ENCODE measurements around the gene SGMS1.
"Not testable (repeated sequence)": the region's sequence is repeated elsewhere in the genome, so short reads cannot be mapped to it uniquely, and the experiment has no call there.

The SGMS1 gene

GRCh38 chr10:50540826-50541122 is 83.0 kb downstream of the SGMS1 start:
- peak overlapping the region; percentile 3 for H3K4me3 Mint-ChIP-seq
- H3K9me3 Mint-ChIP-seq = peaks cover 5% of the 10 kb centered on the region

GRCh38 chr10:50540069-50540825 is 83.5 kb downstream of the SGMS1 start:
- peaks cover 5% of the 10 kb centered on the region for H3K9me3 Mint-ChIP-seq
- H3K27me3 Mint-ChIP-seq (ENCODE audit: low read depth) = no peaks in the 10 kb centered on the region
- peak overlapping the region; percentile 63 for H3K27ac Mint-ChIP-seq
- peaks cover 9% of the 10 kb centered on the region for H3K36me3 Mint-ChIP-seq (ENCODE audit: low read depth)
- peak overlapping the region; percentile 3 for H3K4me3 Mint-ChIP-seq
- H3K4me1 Mint-ChIP-seq (ENCODE audit: low read depth) = peaks cover 57% of the 10 kb centered on the region

More at GRCh38 chr10:50540826-50541122, 83.0 kb downstream of the SGMS1 start:
- H3K27me3 Mint-ChIP-seq (ENCODE audit: low read depth) = no peaks in the 10 kb centered on the region
- peaks cover 58% of the 10 kb centered on the region for H3K4me1 Mint-ChIP-seq (ENCODE audit: low read depth)
- H3K27ac Mint-ChIP-seq = peak overlapping the region; percentile 63
- H3K36me3 Mint-ChIP-seq (ENCODE audit: low read depth) = peaks cover 9% of the 10 kb centered on the region

- H3K9me3 Mint-ChIP-seq = peaks cover 5% of the 10 kb centered on the region
- peak overlapping the region; percentile 35 for H3K27ac Mint-ChIP-seq
- H3K4me3 Mint-ChIP-seq = no peak overlapping the region
- H3K36me3 Mint-ChIP-seq (ENCODE audit: low read depth) = peaks cover 6% of the 10 kb centered on the region
- no peaks in the 10 kb centered on the region for H3K27me3 Mint-ChIP-seq (ENCODE audit: low read depth)
- peaks cover 47% of the 10 kb centered on the region for H3K4me1 Mint-ChIP-seq (ENCODE audit: low read depth)
Measured at GRCh38 chr10:50538555-50539398, 85.0 kb downstream of the SGMS1 start.

- Mint-ChIP-seq H3K36me3 (ENCODE audit: low read depth) (peaks cover 6% of the 10 kb centered on the region), H3K4me3 (no peak overlapping the region), H3K4me1 (ENCODE audit: low read depth) (peaks cover 33% of the 10 kb centered on the region), H3K9me3 (peaks cover 5% of the 10 kb centered on the region), H3K27ac (no peak overlapping the region), H3K27me3 (ENCODE audit: low read depth) (no peaks in the 10 kb centered on the region)
Measured at GRCh38 chr10:50536617-50537240, 87.0 kb downstream of the SGMS1 start.

- not testable (repeated sequence) for H3K27ac Mint-ChIP-seq
Measured at GRCh38 chr10:50534748-50535376, 88.9 kb downstream of the SGMS1 start.

GRCh38 chr10:50533296-50533695 is 90.5 kb downstream of the SGMS1 start:
- H3K36me3 Mint-ChIP-seq (ENCODE audit: low read depth) = peaks cover 1% of the 10 kb centered on the region
- no peaks in the 10 kb centered on the region for H3K27me3 Mint-ChIP-seq (ENCODE audit: low read depth)

More at GRCh38 chr10:50534748-50535376, 88.9 kb downstream of the SGMS1 start:
- H3K27me3 Mint-ChIP-seq (ENCODE audit: low read depth); H3K9me3 Mint-ChIP-seq; H3K36me3 Mint-ChIP-seq (ENCODE audit: low read depth); H3K4me3 Mint-ChIP-seq: not testable (repeated sequence)
- peaks cover 19% of the 10 kb centered on the region for H3K4me1 Mint-ChIP-seq (ENCODE audit: low read depth)

GRCh38 chr10:50531388-50532077 is 92.2 kb downstream of the SGMS1 start:
- Mint-ChIP-seq H3K9me3 (no peaks in the 10 kb centered on the region), H3K27ac (no peak overlapping the region), H3K27me3 (ENCODE audit: low read depth) (no peaks in the 10 kb centered on the region), H3K4me3 (no peak overlapping the region), H3K36me3 (ENCODE audit: low read depth) (peaks cover 1% of the 10 kb centered on the region), H3K4me1 (ENCODE audit: low read depth) (peaks cover 8% of the 10 kb centered on the region)

More at GRCh38 chr10:50533296-50533695, 90.5 kb downstream of the SGMS1 start:
- Mint-ChIP-seq H3K4me3 (no peak overlapping the region), H3K27ac (no peak overlapping the region), H3K4me1 (ENCODE audit: low read depth) (peaks cover 6% of the 10 kb centered on the region), H3K9me3 (no peaks in the 10 kb centered on the region)

GRCh38 chr10:50529660-50530059 is 94.1 kb downstream of the SGMS1 start:
- Mint-ChIP-seq H3K4me3 (no peak overlapping the region), H3K9me3 (no peaks in the 10 kb centered on the region), H3K27me3 (ENCODE audit: low read depth) (no peaks in the 10 kb centered on the region), H3K27ac (no peak overlapping the region), H3K36me3 (ENCODE audit: low read depth) (peaks cover 6% of the 10 kb centered on the region), H3K4me1 (ENCODE audit: low read depth) (peaks cover 5% of the 10 kb centered on the region)

- Mint-ChIP-seq H3K4me1 (ENCODE audit: low read depth) (peaks cover 10% of the 10 kb centered on the region), H3K4me3 (no peak overlapping the region), H3K27me3 (ENCODE audit: low read depth) (no peaks in the 10 kb centered on the region), H3K36me3 (ENCODE audit: low read depth) (peaks cover 8% of the 10 kb centered on the region), H3K27ac (no peak overlapping the region), H3K9me3 (no peaks in the 10 kb centered on the region)
Measured at GRCh38 chr10:50528206-50528605, 95.5 kb downstream of the SGMS1 start.

GRCh38 chr10:50527442-50528043 is 96.2 kb downstream of the SGMS1 start:
- H3K36me3 Mint-ChIP-seq (ENCODE audit: low read depth) = peaks cover 8% of the 10 kb centered on the region
- no peak overlapping the region for H3K27ac Mint-ChIP-seq
- H3K9me3 Mint-ChIP-seq = no peaks in the 10 kb centered on the region
- no peaks in the 10 kb centered on the region for H3K27me3 Mint-ChIP-seq (ENCODE audit: low read depth)
- H3K4me1 Mint-ChIP-seq (ENCODE audit: low read depth) = peaks cover 15% of the 10 kb centered on the region
- no peak overlapping the region for H3K4me3 Mint-ChIP-seq

- H3K4me1 Mint-ChIP-seq (ENCODE audit: low read depth) = peaks cover 15% of the 10 kb centered on the region
- no peaks in the 10 kb centered on the region for H3K9me3 Mint-ChIP-seq
- no peak overlapping the region for H3K27ac Mint-ChIP-seq
- H3K36me3 Mint-ChIP-seq (ENCODE audit: low read depth) = peaks cover 8% of the 10 kb centered on the region
- H3K4me3 Mint-ChIP-seq = no peak overlapping the region
- H3K27me3 Mint-ChIP-seq (ENCODE audit: low read depth) = no peaks in the 10 kb centered on the region
Measured at GRCh38 chr10:50526185-50526584, 97.6 kb downstream of the SGMS1 start.

- H3K27ac Mint-ChIP-seq = no peak overlapping the region
- no peaks in the 10 kb centered on the region for H3K9me3 Mint-ChIP-seq
- peaks cover 15% of the 10 kb centered on the region for H3K4me1 Mint-ChIP-seq (ENCODE audit: low read depth)
- no peaks in the 10 kb centered on the region for H3K27me3 Mint-ChIP-seq (ENCODE audit: low read depth)
- no peak overlapping the region for H3K4me3 Mint-ChIP-seq
- peaks cover 10% of the 10 kb centered on the region for H3K36me3 Mint-ChIP-seq (ENCODE audit: low read depth)
Measured at GRCh38 chr10:50523357-50523756, 100.4 kb downstream of the SGMS1 start.

- Mint-ChIP-seq H3K4me3 (no peak overlapping the region), H3K36me3 (ENCODE audit: low read depth) (peaks cover 12% of the 10 kb centered on the region), H3K9me3 (no peaks in the 10 kb centered on the region), H3K27me3 (ENCODE audit: low read depth) (no peaks in the 10 kb centered on the region), H3K27ac (no peak overlapping the region), H3K4me1 (ENCODE audit: low read depth) (peaks cover 15% of the 10 kb centered on the region)
Measured at GRCh38 chr10:50522908-50523307, 100.8 kb downstream of the SGMS1 start.

All from T-helper 1 cell treated with Interleukin-12 subunit alpha and Interleukin-12 subunit beta and Interleukin-4 antibody, amounts not matched to agents 30 μg/mL and 1 μg/mL, for 36 hours (primary cell).